Panc1 (cell line): ENCODE data around the gene MED9. TPM values are rescaled to one million over a fixed set of nuclear protein-coding genes. Genes with fewer than 3 reads are reported as not detected.

Source experiments
- ATAC-seq: fragments of 200-7000 bp; cut with Tn5 transposase; 2 replicates; pipeline ENCODE4 v1.9.1; 2020; ENCODE audit warnings: mild to moderate bottlenecking, moderate library complexity
- BruUV-seq: library from RNA; stranded (reverse); fragments of 400-500 nt; replicated peaks from 2 replicates; lab custom pipeline; 2021; lab: Mats Ljungman, UMichigan
- CTCF ChIA-PET: fragments of 300-600 bp; sonication (Branson Sonifier 250); formaldehyde crosslinking; loops from one replicate; lab custom pipeline; 2022; ENCODE audit warnings: antibody characterized with exemption; lab: Charles Lee
- POLR2A ChIA-PET: fragments of 300-600 bp; sonication (Branson Sonifier 250); formaldehyde crosslinking; loops from one replicate; lab custom pipeline; 2022; ENCODE audit warnings: antibody characterized with exemption; lab: Charles Lee
- DNase-seq: peaks from one replicate; pipeline ENCODE4 v3.0.0-alpha.2; 2010; ENCODE audit warnings: low read depth, low spot score
- H3K27ac ChIP-seq: 2 replicates; pipeline ENCODE4 v1.5.1; 2011; ENCODE audit warnings: mild to moderate bottlenecking, low read length, inconsistent platforms
- H3K27me3 ChIP-seq: fragments of 200-500 bp; sonication (Bioruptor generic); 2 replicates; pipeline ENCODE4 v1.6.0; 2014; ENCODE audit warnings: low read length, inconsistent platforms; ENCODE audit not compliant: control insufficient read depth, insufficient read depth
- H3K36me3 ChIP-seq: fragments of 200-500 bp; sonication (Bioruptor generic); 2 replicates; pipeline ENCODE4 v1.5.1; 2014; ENCODE audit warnings: inconsistent platforms, mild to moderate bottlenecking, low read length, moderate library complexity; ENCODE audit not compliant: control insufficient read depth, insufficient read depth
- H3K4me1 ChIP-seq: 2 replicates; pipeline ENCODE4 v1.5.1; 2011; ENCODE audit warnings: inconsistent platforms, mild to moderate bottlenecking, low read length, moderate library complexity; ENCODE audit not compliant: control insufficient read depth, insufficient read depth
- H3K4me3 ChIP-seq, 2 experiments: 2 replicates each; pipeline ENCODE4 v1.5.1; 2011 to 2012; ENCODE audit warnings: low read depth in 2 of 2, low read length in 2 of 2, mild to moderate bottlenecking in 2 of 2, inconsistent platforms in 1 of 2, moderate library complexity in 1 of 2
- H3K9me3 ChIP-seq: fragments of 200-500 bp; sonication (Bioruptor generic); 2 replicates; pipeline ENCODE4 v1.5.1; 2014; ENCODE audit warnings: low read depth, mild to moderate bottlenecking, inconsistent platforms, low read length, moderate library complexity; ENCODE audit not compliant: control insufficient read depth, insufficient read depth
- POLR2AphosphoS5 ChIP-seq: IDR thresholded peaks from 2 replicates; pipeline ENCODE4 v1.6.1; 2012; ENCODE audit warnings: mild to moderate bottlenecking, low read depth, low read length, moderate library complexity
- SIN3A ChIP-seq: IDR thresholded peaks from 2 replicates; pipeline ENCODE4 v1.6.1; 2012; ENCODE audit warnings: low read depth, mild to moderate bottlenecking, low read length, moderate library complexity, borderline replicate concordance; ENCODE audit not compliant: insufficient read depth
- TCF7L2 ChIP-seq: IDR thresholded peaks from 2 replicates; pipeline ENCODE4 v1.6.1; 2011; ENCODE audit warnings: mild to moderate bottlenecking, low read depth, low read length, inconsistent platforms
- in situ Hi-C: cut with HindIII; loops from 2 replicates; pipeline ENCODE4 v1.10.0; 2016; ENCODE audit warnings: low sequenced_read_pairs, low pct_unique_long_range_greater_than_20kb
- intact Hi-C: fragments of 100-400 bp; cut with micrococcal nuclease; formaldehyde crosslinking; loops from one replicate; pipeline ENCODE4 v1.10.0; 2022; ENCODE audit not compliant: unreplicated experiment
- total RNA-seq: library from RNA; stranded (reverse); gene quantifications from one replicate; pipeline ENCODE4 v1.2.1, GENCODE V29; 2021; ENCODE audit not compliant: unreplicated experiment
- TF ChIP-seq, protein P1 (sequence below), 2 experiments: IDR thresholded peaks; 2 replicates each; pipeline ENCODE4 v1.6.1; 2011 to 2012; ENCODE audit warnings: low read depth in 2 of 2, control low read depth in 1 of 2, low read length in 1 of 2, mild to moderate bottlenecking in 1 of 2, moderate library complexity in 1 of 2; ENCODE audit not compliant: insufficient read depth in 1 of 2
- TF ChIP-seq, protein P2 (sequence below): fragments of 450-650 bp; IDR thresholded peaks from 2 replicates; pipeline ENCODE4 v1.5.1; 2017; ENCODE audit warnings: mild to moderate bottlenecking

Gene MED9
- total RNA-seq, 1 experiment from 2014 or later = 11.1 TPM

DNA sequence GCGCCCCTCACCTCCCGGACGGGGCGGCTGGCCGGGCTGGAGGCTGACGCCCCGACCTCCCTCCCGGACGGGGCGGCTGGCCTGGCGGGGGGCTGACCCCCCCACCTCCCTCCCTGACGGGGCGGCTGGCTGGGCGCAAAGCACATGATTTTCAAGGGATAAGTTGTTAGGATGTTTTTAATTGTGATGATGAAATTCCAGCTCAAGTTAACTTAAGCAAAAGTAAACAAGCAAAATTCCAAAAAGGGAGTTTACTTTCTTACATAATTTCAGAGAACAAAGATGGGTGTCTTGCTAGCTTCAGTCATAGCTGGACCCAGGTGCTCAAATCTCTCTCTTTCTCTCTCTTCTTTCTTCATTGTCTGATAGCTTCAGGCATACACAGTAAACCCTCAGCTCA is 33.6 kb upstream of the MED9 start:
- Histone ChIP-seq H3K9me3 (no peaks in the 10 kb centered on the region), H3K4me3 (no peak overlapping the region), H3K36me3 (no peaks in the 10 kb centered on the region), H3K4me1 (peaks cover 13% of the 10 kb centered on the region), H3K27me3 (no peaks in the 10 kb centered on the region), H3K27ac (no peak overlapping the region)
- no peak for TF ChIP-seq TCF7L2
- no peak for TF ChIP-seq SIN3A
- TF ChIP-seq, protein P1, sequence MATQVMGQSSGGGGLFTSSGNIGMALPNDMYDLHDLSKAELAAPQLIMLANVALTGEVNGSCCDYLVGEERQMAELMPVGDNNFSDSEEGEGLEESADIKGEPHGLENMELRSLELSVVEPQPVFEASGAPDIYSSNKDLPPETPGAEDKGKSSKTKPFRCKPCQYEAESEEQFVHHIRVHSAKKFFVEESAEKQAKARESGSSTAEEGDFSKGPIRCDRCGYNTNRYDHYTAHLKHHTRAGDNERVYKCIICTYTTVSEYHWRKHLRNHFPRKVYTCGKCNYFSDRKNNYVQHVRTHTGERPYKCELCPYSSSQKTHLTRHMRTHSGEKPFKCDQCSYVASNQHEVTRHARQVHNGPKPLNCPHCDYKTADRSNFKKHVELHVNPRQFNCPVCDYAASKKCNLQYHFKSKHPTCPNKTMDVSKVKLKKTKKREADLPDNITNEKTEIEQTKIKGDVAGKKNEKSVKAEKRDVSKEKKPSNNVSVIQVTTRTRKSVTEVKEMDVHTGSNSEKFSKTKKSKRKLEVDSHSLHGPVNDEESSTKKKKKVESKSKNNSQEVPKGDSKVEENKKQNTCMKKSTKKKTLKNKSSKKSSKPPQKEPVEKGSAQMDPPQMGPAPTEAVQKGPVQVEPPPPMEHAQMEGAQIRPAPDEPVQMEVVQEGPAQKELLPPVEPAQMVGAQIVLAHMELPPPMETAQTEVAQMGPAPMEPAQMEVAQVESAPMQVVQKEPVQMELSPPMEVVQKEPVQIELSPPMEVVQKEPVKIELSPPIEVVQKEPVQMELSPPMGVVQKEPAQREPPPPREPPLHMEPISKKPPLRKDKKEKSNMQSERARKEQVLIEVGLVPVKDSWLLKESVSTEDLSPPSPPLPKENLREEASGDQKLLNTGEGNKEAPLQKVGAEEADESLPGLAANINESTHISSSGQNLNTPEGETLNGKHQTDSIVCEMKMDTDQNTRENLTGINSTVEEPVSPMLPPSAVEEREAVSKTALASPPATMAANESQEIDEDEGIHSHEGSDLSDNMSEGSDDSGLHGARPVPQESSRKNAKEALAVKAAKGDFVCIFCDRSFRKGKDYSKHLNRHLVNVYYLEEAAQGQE (IDR thresholded peaks at IDR 0.05; ENCODE audit: insufficient read depth in 1 of 2, low read depth in 2 of 2, low read length in 1 of 2) = no peak
- TF ChIP-seq POLR2AphosphoS5 = no peak
- TF ChIP-seq, protein P2, sequence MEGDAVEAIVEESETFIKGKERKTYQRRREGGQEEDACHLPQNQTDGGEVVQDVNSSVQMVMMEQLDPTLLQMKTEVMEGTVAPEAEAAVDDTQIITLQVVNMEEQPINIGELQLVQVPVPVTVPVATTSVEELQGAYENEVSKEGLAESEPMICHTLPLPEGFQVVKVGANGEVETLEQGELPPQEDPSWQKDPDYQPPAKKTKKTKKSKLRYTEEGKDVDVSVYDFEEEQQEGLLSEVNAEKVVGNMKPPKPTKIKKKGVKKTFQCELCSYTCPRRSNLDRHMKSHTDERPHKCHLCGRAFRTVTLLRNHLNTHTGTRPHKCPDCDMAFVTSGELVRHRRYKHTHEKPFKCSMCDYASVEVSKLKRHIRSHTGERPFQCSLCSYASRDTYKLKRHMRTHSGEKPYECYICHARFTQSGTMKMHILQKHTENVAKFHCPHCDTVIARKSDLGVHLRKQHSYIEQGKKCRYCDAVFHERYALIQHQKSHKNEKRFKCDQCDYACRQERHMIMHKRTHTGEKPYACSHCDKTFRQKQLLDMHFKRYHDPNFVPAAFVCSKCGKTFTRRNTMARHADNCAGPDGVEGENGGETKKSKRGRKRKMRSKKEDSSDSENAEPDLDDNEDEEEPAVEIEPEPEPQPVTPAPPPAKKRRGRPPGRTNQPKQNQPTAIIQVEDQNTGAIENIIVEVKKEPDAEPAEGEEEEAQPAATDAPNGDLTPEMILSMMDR = no peak
- in situ Hi-C loops (no loop called here), intact Hi-C loops (no loop called here)
- ChIA-PET POLR2A (no interaction called here), CTCF (interaction anchor here (1.2 kb wide), 1 partner anchor 55 kb away, joined by 3 read pairs; no protein-coding TSS in a partner anchor)
- DNase-seq = no peak
- no TSS peak for BruUV-seq
- no peak for ATAC-seq

DNA sequence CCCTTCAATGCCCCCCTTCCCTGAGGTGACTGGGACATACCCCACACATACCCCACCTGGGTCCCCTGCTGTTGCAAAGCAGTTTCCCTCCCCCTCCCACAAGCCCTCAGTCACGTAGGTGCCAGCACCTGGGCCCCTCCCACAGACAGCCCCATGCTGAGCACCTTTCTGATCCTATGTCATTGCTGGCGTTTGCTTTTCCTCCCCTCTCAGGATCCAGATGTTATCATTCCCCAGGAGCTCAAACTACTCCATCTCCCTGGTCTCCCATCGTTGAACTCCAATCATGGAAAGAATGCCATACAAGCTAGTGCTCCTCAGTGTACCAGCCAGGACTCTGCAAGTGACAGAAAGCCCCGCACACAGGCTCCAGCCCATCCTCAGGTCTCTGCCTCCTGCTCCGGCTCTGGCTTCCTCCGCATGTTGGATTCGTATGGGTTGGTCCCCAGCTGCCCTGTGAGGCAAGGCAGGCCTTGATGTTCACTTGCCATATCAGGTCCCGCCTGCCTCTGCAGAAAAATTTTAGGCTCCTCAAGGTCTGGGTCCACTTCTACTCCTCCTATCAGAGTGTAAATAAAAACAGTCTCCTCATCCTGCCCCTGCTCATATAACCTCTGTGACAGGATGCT is 31.4 kb upstream of the MED9 start:
- BruUV-seq = no TSS peak
- intact Hi-C loops (no loop called here), in situ Hi-C loops (no loop called here)
- ChIA-PET POLR2A (no interaction called here), CTCF (interaction anchor here (0.7 kb wide), 1 partner anchor 102 kb away, joined by 3 read pairs; no protein-coding TSS in a partner anchor)
- ATAC-seq (no peak; the same call in 1 of the 2 replicates), DNase-seq (no peak)
- Histone ChIP-seq H3K4me1 (peaks cover 13% of the 10 kb centered on the region), H3K9me3 (no peaks in the 10 kb centered on the region), H3K4me3 (peak overlapping the region in 1 of 2 experiments; percentile 29; a peak in 2 of 4 replicates), H3K36me3 (no peaks in the 10 kb centered on the region), H3K27ac (peak overlapping the region; percentile 34; the same call in 1 of the 2 replicates), H3K27me3 (no peaks in the 10 kb centered on the region)
- TF ChIP-seq POLR2AphosphoS5 = no peak
- TF ChIP-seq, protein P2 = no peak
- no peak for TF ChIP-seq SIN3A
- TF ChIP-seq, protein P1 (IDR thresholded peaks at IDR 0.05; ENCODE audit: insufficient read depth in 1 of 2, low read depth in 2 of 2, low read length in 1 of 2) = no peak
- TF ChIP-seq TCF7L2 = no peak
